ENCODE results near the gene TMEM62.
"Not testable (repeated sequence)": the region's sequence is repeated elsewhere in the genome, so short reads cannot be mapped to it uniquely, and the experiment has no call there.

The TMEM62 gene

GRCh38 chr15:43118286-43118685, 15.1 kb upstream of the TMEM62 start:
- FAIRE-seq (no peak), DNase-seq (ENCODE audit: extremely low spot score, insufficient read length, low read depth) (no peak)

GRCh38 chr15:43118829-43119228, 14.6 kb upstream of the TMEM62 start:
- FAIRE-seq (peak; percentile 76), DNase-seq (ENCODE audit: extremely low spot score, insufficient read length, low read depth) (no peak)

GRCh38 chr15:43121863-43122262, 11.5 kb upstream of the TMEM62 start:
- FAIRE-seq = no peak
- DNase-seq (ENCODE audit: extremely low spot score, insufficient read length, low read depth) = no peak

GRCh38 chr15:43125100-43125661, 8.2 kb upstream of the TMEM62 start:
- FAIRE-seq = peak; percentile 67
- DNase-seq (ENCODE audit: extremely low spot score, insufficient read length, low read depth) = no peak

- DNase-seq (ENCODE audit: extremely low spot score, insufficient read length, low read depth) = no peak
- FAIRE-seq = no peak
Observed at GRCh38 chr15:43126356-43126755, 7.0 kb upstream of the TMEM62 start.

- FAIRE-seq (no peak), DNase-seq (ENCODE audit: extremely low spot score, insufficient read length, low read depth) (no peak)
Observed at GRCh38 chr15:43127752-43128151, 5.6 kb upstream of the TMEM62 start.

- peak; percentile 41 for FAIRE-seq
- not testable (repeated sequence) for DNase-seq (ENCODE audit: extremely low spot score, insufficient read length, low read depth)
Observed at GRCh38 chr15:43128174-43128979, 5.0 kb upstream of the TMEM62 start.

GRCh38 chr15:43128980-43129335, 4.4 kb upstream of the TMEM62 start:
- DNase-seq (ENCODE audit: extremely low spot score, insufficient read length, low read depth) (no peak), FAIRE-seq (no peak)

- FAIRE-seq = no peak
- DNase-seq (ENCODE audit: extremely low spot score, insufficient read length, low read depth) = no peak
Observed at GRCh38 chr15:43132830-43133429, 456 bp upstream of the TMEM62 start.

- DNase-seq (ENCODE audit: extremely low spot score, insufficient read length, low read depth) = no peak
- FAIRE-seq = no peak
Observed at GRCh38 chr15:43134157-43134635, 810 bp downstream of the TMEM62 start.

- DNase-seq (ENCODE audit: extremely low spot score, insufficient read length, low read depth) (no peak), FAIRE-seq (no peak)
Observed at GRCh38 chr15:43135351-43135750, 2.0 kb downstream of the TMEM62 start.

- FAIRE-seq (peak; percentile 69), DNase-seq (ENCODE audit: extremely low spot score, insufficient read length, low read depth) (no peak)
Observed at GRCh38 chr15:43143203-43143941, 10.0 kb downstream of the TMEM62 start.

- DNase-seq (ENCODE audit: extremely low spot score, insufficient read length, low read depth) (no peak), FAIRE-seq (peak; percentile 78)
Observed at GRCh38 chr15:43144512-43144911, 11.1 kb downstream of the TMEM62 start.

- no peak for FAIRE-seq
- DNase-seq (ENCODE audit: extremely low spot score, insufficient read length, low read depth) = no peak
Observed at GRCh38 chr15:43146184-43146583, 12.8 kb downstream of the TMEM62 start.

GRCh38 chr15:43150191-43150929, 17.0 kb downstream of the TMEM62 start:
- DNase-seq (ENCODE audit: extremely low spot score, insufficient read length, low read depth) (no peak), FAIRE-seq (no peak)

GRCh38 chr15:43151688-43152087, 18.3 kb downstream of the TMEM62 start:
- DNase-seq (ENCODE audit: extremely low spot score, insufficient read length, low read depth) (no peak), FAIRE-seq (no peak)

GRCh38 chr15:43153269-43153668, 19.9 kb downstream of the TMEM62 start:
- peak; percentile 26 for FAIRE-seq
- no peak for DNase-seq (ENCODE audit: extremely low spot score, insufficient read length, low read depth)

- FAIRE-seq = no peak
- DNase-seq (ENCODE audit: extremely low spot score, insufficient read length, low read depth) = no peak
Observed at GRCh38 chr15:43165801-43166325, 32.5 kb downstream of the TMEM62 start.

- not testable (repeated sequence) for DNase-seq (ENCODE audit: extremely low spot score, insufficient read length, low read depth); FAIRE-seq
Observed at GRCh38 chr15:43167261-43167660, 33.9 kb downstream of the TMEM62 start.

Measured in GM18507 (cell line).